Measurements from ENCODE around the gene SPRY1.

Gene SPRY1

DNA sequence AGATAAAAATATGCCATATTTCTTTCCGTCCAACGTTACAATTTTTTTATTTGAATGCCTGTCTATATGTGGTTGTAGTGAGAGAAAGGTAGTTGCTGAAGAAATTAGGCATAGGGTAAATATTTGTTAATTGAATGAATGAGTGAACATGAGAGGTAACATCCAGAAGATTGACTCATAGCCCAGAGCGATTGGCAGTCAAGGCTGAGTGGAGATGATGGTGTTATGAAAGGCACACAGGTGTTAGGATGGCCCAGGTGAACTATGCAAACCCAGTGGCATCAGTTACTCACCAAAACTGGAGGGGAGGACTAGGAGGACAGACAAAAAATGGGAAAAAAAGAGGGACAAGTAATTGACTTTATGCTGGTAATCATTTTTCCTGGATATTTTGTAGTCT lies 31.7 kb upstream of the SPRY1 start:
- no peak overlapping the region for H3K18ac ChIP-seq (ENCODE audit: low read length)
- H2BK5ac ChIP-seq (ENCODE audit: low read length), result no peak overlapping the region
- H4K5ac ChIP-seq (ENCODE audit: low read length), result no peak overlapping the region
- H3K79me2 ChIP-seq (ENCODE audit: control insufficient read depth, insufficient read depth, low read length), result no peaks in the 10 kb centered on the region
- WGBS (ENCODE audit: extremely low coverage, insufficient coverage, low lambda C conversion rate), result no CpG with 5 or more reads among the region's 3 CpGs
- H3K9ac ChIP-seq (ENCODE audit: low read length), result no peak overlapping the region
- no peak overlapping the region for H3K4me2 ChIP-seq (ENCODE audit: low read length)
- H3K27me3 ChIP-seq (ENCODE audit: insufficient read depth, low read length, poor library complexity), result no peaks in the 10 kb centered on the region
- H3K36me3 ChIP-seq (ENCODE audit: control insufficient read depth, insufficient read depth, low read length), result no peaks in the 10 kb centered on the region
- no peak overlapping the region for H2BK15ac ChIP-seq (replicated peaks; ENCODE audit: low read depth)
- no peak overlapping the region for H3K27ac ChIP-seq (ENCODE audit: low read depth, low read length)
- no peak overlapping the region for H2AK5ac ChIP-seq (ENCODE audit: low read length)
- H3K4me1 ChIP-seq (ENCODE audit: control insufficient read depth, low read depth, low read length), result no peaks in the 10 kb centered on the region
- no peak overlapping the region for H3K23ac ChIP-seq (ENCODE audit: low read length)
- no peak overlapping the region for H4K8ac ChIP-seq (ENCODE audit: low read depth, low read length)
- H3K4ac ChIP-seq (ENCODE audit: low read depth, low read length), result no peak overlapping the region
- no peak overlapping the region for H2BK120ac ChIP-seq (ENCODE audit: low read depth, low read length)
- no peaks in the 10 kb centered on the region for H3K79me1 ChIP-seq (ENCODE audit: low read length)
- no peak overlapping the region for H3K56ac ChIP-seq (ENCODE audit: low read length)
- DNase-seq, result no peak
- no peak overlapping the region for H3K4me3 ChIP-seq (ENCODE audit: low read length)

DNA sequence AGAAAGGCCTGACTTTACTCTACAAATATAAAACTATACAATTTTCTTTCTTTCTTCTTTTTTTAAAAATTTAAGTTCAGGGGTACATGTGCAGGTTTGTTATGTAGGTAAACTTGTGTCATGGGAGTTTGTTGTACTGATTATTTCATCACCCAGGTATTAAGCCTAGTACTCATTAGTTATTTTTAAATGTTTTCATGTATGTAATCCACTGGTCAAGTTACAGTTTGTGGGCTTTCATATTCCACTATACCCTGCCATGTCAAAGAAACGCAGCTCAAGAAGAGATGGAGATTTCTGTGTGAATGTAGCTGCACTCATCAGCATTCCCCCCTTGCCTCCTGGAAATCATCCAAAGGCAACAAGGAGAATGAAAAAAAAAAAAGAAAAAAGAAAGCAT lies 31.2 kb upstream of the SPRY1 start:
- no peak overlapping the region for H2BK120ac ChIP-seq (ENCODE audit: low read depth, low read length)
- no peak overlapping the region for H2AK5ac ChIP-seq (ENCODE audit: low read length)
- H3K27ac ChIP-seq (ENCODE audit: low read depth, low read length), result no peak overlapping the region
- no peak overlapping the region for H2BK15ac ChIP-seq (replicated peaks; ENCODE audit: low read depth)
- no CpG with 5 or more reads among the region's 1 CpG for WGBS (ENCODE audit: extremely low coverage, insufficient coverage, low lambda C conversion rate)
- H3K79me2 ChIP-seq (ENCODE audit: control insufficient read depth, insufficient read depth, low read length), result no peaks in the 10 kb centered on the region
- H3K23ac ChIP-seq (ENCODE audit: low read length), result no peak overlapping the region
- H3K79me1 ChIP-seq (ENCODE audit: low read length), result no peaks in the 10 kb centered on the region
- H2BK5ac ChIP-seq (ENCODE audit: low read length), result no peak overlapping the region
- no peak overlapping the region for H3K4ac ChIP-seq (ENCODE audit: low read depth, low read length)
- no peaks in the 10 kb centered on the region for H3K36me3 ChIP-seq (ENCODE audit: control insufficient read depth, insufficient read depth, low read length)
- no peak overlapping the region for H3K4me3 ChIP-seq (ENCODE audit: low read length)
- no peak overlapping the region for H3K9ac ChIP-seq (ENCODE audit: low read length)
- H3K18ac ChIP-seq (ENCODE audit: low read length), result no peak overlapping the region
- H3K4me1 ChIP-seq (ENCODE audit: control insufficient read depth, low read depth, low read length), result no peaks in the 10 kb centered on the region
- no peak overlapping the region for H4K5ac ChIP-seq (ENCODE audit: low read length)
- no peak overlapping the region for H4K8ac ChIP-seq (ENCODE audit: low read depth, low read length)
- no peak overlapping the region for H3K4me2 ChIP-seq (ENCODE audit: low read length)
- H3K27me3 ChIP-seq (ENCODE audit: insufficient read depth, low read length, poor library complexity), result no peaks in the 10 kb centered on the region
- H3K56ac ChIP-seq (ENCODE audit: low read length), result no peak overlapping the region
- no peak for DNase-seq

- Histone ChIP-seq H3K36me3 (ENCODE audit: control insufficient read depth, insufficient read depth, low read length) (no peaks in the 10 kb centered on the region), H2BK5ac (ENCODE audit: low read length) (no peak overlapping the region), H3K27ac (ENCODE audit: low read depth, low read length) (no peak overlapping the region), H2BK120ac (ENCODE audit: low read depth, low read length) (no peak overlapping the region), H2BK15ac (replicated peaks; ENCODE audit: low read depth) (no peak overlapping the region), H3K27me3 (ENCODE audit: insufficient read depth, low read length, poor library complexity) (no peaks in the 10 kb centered on the region), H3K4me1 (ENCODE audit: control insufficient read depth, low read depth, low read length) (no peaks in the 10 kb centered on the region), H3K79me2 (ENCODE audit: control insufficient read depth, insufficient read depth, low read length) (no peaks in the 10 kb centered on the region), H3K4me2 (ENCODE audit: low read length) (no peak overlapping the region), H3K56ac (ENCODE audit: low read length) (no peak overlapping the region), H2AK5ac (ENCODE audit: low read length) (no peak overlapping the region), H4K8ac (ENCODE audit: low read depth, low read length) (no peak overlapping the region), H3K4me3 (ENCODE audit: low read length) (no peak overlapping the region), H3K4ac (ENCODE audit: low read depth, low read length) (no peak overlapping the region), H4K5ac (ENCODE audit: low read length) (no peak overlapping the region), H3K79me1 (ENCODE audit: low read length) (no peaks in the 10 kb centered on the region), H3K18ac (ENCODE audit: low read length) (peak overlapping the region; percentile 75), H3K9ac (ENCODE audit: low read length) (no peak overlapping the region), H3K23ac (ENCODE audit: low read length) (no peak overlapping the region)
- no CpG with 5 or more reads among the region's 6 CpGs for WGBS (ENCODE audit: extremely low coverage, insufficient coverage, low lambda C conversion rate)
- DNase-seq, result no peak
Measured at GRCh38 chr4:123366144-123366748, 30.3 kb upstream of the SPRY1 start.

DNA sequence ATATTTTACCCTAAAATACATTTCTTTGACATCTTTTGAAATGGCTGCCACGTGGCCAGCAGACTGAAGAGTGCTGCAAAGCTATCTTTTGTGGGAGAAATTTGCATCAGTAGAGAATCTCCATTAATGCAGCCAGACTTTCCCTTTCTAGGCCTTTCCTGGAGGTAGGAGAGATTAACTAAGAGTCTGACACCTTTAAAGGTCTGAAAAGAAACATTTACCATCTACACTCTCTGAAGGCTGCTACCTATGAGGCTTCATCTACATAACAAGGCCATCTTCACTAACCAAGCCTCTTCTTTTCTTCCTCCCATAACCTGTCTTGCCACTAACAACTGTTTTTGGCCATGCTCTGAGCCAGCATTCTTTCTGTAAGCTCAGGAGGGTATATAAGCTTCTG lies 17.8 kb upstream of the SPRY1 start:
- no peak overlapping the region for H2BK5ac ChIP-seq (ENCODE audit: low read length)
- H3K4me1 ChIP-seq (ENCODE audit: control insufficient read depth, low read depth, low read length), result no peaks in the 10 kb centered on the region
- peak; percentile 67 for DNase-seq
- no peaks in the 10 kb centered on the region for H3K79me1 ChIP-seq (ENCODE audit: low read length)
- no peak overlapping the region for H3K4me3 ChIP-seq (ENCODE audit: low read length)
- no peak overlapping the region for H3K4me2 ChIP-seq (ENCODE audit: low read length)
- H2AK5ac ChIP-seq (ENCODE audit: low read length), result no peak overlapping the region
- no peak overlapping the region for H2BK15ac ChIP-seq (replicated peaks; ENCODE audit: low read depth)
- no peak overlapping the region for H3K56ac ChIP-seq (ENCODE audit: low read length)
- H3K9ac ChIP-seq (ENCODE audit: low read length), result no peak overlapping the region
- no peak overlapping the region for H3K4ac ChIP-seq (ENCODE audit: low read depth, low read length)
- no peaks in the 10 kb centered on the region for H3K27me3 ChIP-seq (ENCODE audit: insufficient read depth, low read length, poor library complexity)
- no peaks in the 10 kb centered on the region for H3K79me2 ChIP-seq (ENCODE audit: control insufficient read depth, insufficient read depth, low read length)
- no peak overlapping the region for H3K27ac ChIP-seq (ENCODE audit: low read depth, low read length)
- no peak overlapping the region for H2BK120ac ChIP-seq (ENCODE audit: low read depth, low read length)
- H4K8ac ChIP-seq (ENCODE audit: low read depth, low read length), result peak overlapping the region; percentile 5
- H3K23ac ChIP-seq (ENCODE audit: low read length), result no peak overlapping the region
- no CpG with 5 or more reads among the region's 1 CpG for WGBS (ENCODE audit: extremely low coverage, insufficient coverage, low lambda C conversion rate)
- H3K18ac ChIP-seq (ENCODE audit: low read length), result no peak overlapping the region
- no peak overlapping the region for H4K5ac ChIP-seq (ENCODE audit: low read length)
- H3K36me3 ChIP-seq (ENCODE audit: control insufficient read depth, insufficient read depth, low read length), result no peaks in the 10 kb centered on the region

DNA sequence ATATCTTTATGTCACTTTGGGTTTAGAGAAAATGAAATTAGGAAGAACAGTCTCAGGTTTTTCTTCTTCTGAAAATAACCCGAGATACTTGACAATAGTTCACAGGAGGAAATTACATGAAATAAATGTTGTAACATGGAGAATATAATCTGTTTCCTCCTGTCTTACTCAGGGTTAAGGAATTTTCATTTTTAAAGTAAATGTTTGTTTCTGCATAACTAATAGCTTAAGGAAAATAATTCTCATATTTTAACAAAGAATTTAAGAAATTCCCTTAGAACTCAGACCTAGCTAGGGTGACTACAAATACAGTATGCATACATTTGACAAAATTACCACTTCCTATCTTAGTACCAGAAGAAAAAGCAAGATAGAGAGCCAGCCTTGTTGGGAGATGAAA lies 17.2 kb upstream of the SPRY1 start:
- Histone ChIP-seq H3K18ac (ENCODE audit: low read length) (no peak overlapping the region), H3K27ac (ENCODE audit: low read depth, low read length) (no peak overlapping the region), H3K9ac (ENCODE audit: low read length) (no peak overlapping the region), H2BK15ac (replicated peaks; ENCODE audit: low read depth) (no peak overlapping the region), H4K5ac (ENCODE audit: low read length) (no peak overlapping the region), H2BK120ac (ENCODE audit: low read depth, low read length) (no peak overlapping the region), H2AK5ac (ENCODE audit: low read length) (no peak overlapping the region), H3K4me2 (ENCODE audit: low read length) (no peak overlapping the region), H3K56ac (ENCODE audit: low read length) (no peak overlapping the region), H3K4ac (ENCODE audit: low read depth, low read length) (no peak overlapping the region), H3K79me2 (ENCODE audit: control insufficient read depth, insufficient read depth, low read length) (no peaks in the 10 kb centered on the region), H2BK5ac (ENCODE audit: low read length) (no peak overlapping the region), H3K4me3 (ENCODE audit: low read length) (no peak overlapping the region), H3K27me3 (ENCODE audit: insufficient read depth, low read length, poor library complexity) (no peaks in the 10 kb centered on the region), H3K23ac (ENCODE audit: low read length) (no peak overlapping the region), H4K8ac (ENCODE audit: low read depth, low read length) (no peak overlapping the region), H3K36me3 (ENCODE audit: control insufficient read depth, insufficient read depth, low read length) (no peaks in the 10 kb centered on the region), H3K79me1 (ENCODE audit: low read length) (no peaks in the 10 kb centered on the region), H3K4me1 (ENCODE audit: control insufficient read depth, low read depth, low read length) (no peaks in the 10 kb centered on the region)
- WGBS (ENCODE audit: extremely low coverage, insufficient coverage, low lambda C conversion rate), result no CpG with 5 or more reads among the region's 1 CpG
- no peak for DNase-seq

Measured in mesendoderm (in vitro differentiated cells).